ENCODE measurements around the gene MED27.

The MED27 gene

GRCh38 chr9:132011896-132012295 lies 67.8 kb downstream of the MED27 start:
- TF ChIP-seq, protein P1, sequence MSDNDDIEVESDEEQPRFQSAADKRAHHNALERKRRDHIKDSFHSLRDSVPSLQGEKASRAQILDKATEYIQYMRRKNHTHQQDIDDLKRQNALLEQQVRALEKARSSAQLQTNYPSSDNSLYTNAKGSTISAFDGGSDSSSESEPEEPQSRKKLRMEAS (IDR thresholded peaks at IDR 0.05) = no peak
- no peak for TF ChIP-seq ZBTB7A (IDR thresholded peaks at IDR 0.05; ENCODE audit: low read depth)
- no peak for TF ChIP-seq EP300 (IDR thresholded peaks at IDR 0.05; ENCODE audit: borderline replicate concordance)
- no peak for TF ChIP-seq FOXM1 (IDR thresholded peaks at IDR 0.05; ENCODE audit: borderline replicate concordance, low read depth)
- TF ChIP-seq TCF12 (IDR thresholded peaks at IDR 0.05; ENCODE audit: low read depth) = no peak

DNA sequence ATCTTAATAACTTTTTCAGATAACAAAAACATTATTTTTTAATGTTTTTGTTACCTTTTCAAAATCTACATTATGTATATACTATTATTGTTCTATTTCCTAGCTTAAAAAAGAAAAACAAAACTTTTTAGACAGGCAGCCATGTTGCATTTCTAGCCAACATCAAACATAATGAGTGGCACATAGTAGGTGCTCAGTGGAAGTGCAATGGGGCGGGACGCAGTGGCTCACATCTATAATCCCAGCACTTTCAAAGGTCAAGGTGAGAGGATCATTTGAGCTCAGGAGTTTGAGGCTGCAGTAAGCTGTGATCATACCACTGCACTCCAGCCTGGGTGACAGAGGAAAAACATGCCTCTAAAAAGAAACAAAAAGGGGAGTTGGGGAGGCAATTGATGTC lies 68.4 kb downstream of the MED27 start:
- TF ChIP-seq NFIC (IDR thresholded peaks at IDR 0.05) (no peak), ZBTB7A (IDR thresholded peaks at IDR 0.05; ENCODE audit: low read depth) (no peak), USF1 (IDR thresholded peaks at IDR 0.05) (no peak), RAD21 (IDR thresholded peaks at IDR 0.05; ENCODE audit: low read depth) (no peak)

DNA sequence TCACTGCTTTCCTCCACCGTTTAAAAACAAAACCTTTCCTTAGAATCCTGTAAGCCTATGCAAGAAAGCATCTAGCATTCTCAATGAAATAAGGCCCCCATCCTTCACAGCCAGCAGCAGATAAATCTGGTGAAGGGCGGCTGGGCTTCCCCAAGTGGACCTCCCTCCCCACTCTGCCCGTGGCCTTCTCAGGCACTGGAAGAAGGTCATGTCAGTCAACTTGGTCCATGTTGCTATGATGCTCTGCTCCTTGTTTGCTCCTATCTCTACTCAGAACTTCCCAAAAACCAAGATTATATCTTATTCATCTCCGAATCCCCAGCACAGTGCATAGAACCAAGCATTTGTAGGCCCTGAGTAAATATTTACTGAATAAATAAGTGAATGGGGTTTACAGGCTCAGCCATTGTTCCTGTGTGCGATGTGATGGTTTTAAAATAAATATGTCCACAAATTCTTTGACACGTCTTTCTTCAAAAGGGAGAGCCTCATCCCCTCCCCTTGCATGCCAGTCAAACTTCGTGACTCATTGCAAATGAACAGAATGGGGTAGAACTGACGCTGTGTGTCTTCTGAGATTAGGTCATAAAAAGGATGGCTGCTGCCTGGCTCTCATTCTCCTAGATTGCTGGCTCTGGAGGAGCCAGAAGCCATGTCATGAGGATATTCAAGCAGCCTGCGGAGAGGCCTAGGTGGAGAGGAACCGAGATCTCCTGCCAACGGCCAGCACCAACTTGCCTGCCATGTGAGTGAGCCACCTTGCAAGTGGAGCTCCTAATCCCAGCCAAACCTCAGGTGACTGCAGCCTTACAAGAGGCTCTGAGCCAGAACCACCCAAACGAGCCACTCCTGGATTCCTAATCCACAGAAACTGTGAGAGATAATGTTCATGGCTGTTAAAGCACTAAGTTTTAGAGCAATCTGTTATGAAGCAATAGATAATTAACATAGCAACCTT lies 70.5 kb downstream of the MED27 start:
- TF ChIP-seq, protein P1 (IDR thresholded peaks at IDR 0.05) = no peak
- TF ChIP-seq EP300 (IDR thresholded peaks at IDR 0.05; ENCODE audit: borderline replicate concordance) (no peak), CEBPB (IDR thresholded peaks at IDR 0.05) (no peak), RAD21 (IDR thresholded peaks at IDR 0.05; ENCODE audit: low read depth) (no peak), TAF1 (IDR thresholded peaks at IDR 0.05; ENCODE audit: low read depth) (no peak), USF1 (IDR thresholded peaks at IDR 0.05) (no peak), TCF12 (IDR thresholded peaks at IDR 0.05; ENCODE audit: low read depth) (no peak), CREB1 (IDR thresholded peaks at IDR 0.05; ENCODE audit: low read depth) (no peak), TEAD4 (IDR thresholded peaks at IDR 0.05) (no peak), NFIC (IDR thresholded peaks at IDR 0.05) (no peak), ZBTB7A (IDR thresholded peaks at IDR 0.05; ENCODE audit: low read depth) (no peak), YY1 (IDR thresholded peaks at IDR 0.05; ENCODE audit: low read depth) (no peak)
- TF ChIP-seq, protein P2, sequence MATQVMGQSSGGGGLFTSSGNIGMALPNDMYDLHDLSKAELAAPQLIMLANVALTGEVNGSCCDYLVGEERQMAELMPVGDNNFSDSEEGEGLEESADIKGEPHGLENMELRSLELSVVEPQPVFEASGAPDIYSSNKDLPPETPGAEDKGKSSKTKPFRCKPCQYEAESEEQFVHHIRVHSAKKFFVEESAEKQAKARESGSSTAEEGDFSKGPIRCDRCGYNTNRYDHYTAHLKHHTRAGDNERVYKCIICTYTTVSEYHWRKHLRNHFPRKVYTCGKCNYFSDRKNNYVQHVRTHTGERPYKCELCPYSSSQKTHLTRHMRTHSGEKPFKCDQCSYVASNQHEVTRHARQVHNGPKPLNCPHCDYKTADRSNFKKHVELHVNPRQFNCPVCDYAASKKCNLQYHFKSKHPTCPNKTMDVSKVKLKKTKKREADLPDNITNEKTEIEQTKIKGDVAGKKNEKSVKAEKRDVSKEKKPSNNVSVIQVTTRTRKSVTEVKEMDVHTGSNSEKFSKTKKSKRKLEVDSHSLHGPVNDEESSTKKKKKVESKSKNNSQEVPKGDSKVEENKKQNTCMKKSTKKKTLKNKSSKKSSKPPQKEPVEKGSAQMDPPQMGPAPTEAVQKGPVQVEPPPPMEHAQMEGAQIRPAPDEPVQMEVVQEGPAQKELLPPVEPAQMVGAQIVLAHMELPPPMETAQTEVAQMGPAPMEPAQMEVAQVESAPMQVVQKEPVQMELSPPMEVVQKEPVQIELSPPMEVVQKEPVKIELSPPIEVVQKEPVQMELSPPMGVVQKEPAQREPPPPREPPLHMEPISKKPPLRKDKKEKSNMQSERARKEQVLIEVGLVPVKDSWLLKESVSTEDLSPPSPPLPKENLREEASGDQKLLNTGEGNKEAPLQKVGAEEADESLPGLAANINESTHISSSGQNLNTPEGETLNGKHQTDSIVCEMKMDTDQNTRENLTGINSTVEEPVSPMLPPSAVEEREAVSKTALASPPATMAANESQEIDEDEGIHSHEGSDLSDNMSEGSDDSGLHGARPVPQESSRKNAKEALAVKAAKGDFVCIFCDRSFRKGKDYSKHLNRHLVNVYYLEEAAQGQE (IDR thresholded peaks at IDR 0.05; ENCODE audit: low read depth) = no peak

DNA sequence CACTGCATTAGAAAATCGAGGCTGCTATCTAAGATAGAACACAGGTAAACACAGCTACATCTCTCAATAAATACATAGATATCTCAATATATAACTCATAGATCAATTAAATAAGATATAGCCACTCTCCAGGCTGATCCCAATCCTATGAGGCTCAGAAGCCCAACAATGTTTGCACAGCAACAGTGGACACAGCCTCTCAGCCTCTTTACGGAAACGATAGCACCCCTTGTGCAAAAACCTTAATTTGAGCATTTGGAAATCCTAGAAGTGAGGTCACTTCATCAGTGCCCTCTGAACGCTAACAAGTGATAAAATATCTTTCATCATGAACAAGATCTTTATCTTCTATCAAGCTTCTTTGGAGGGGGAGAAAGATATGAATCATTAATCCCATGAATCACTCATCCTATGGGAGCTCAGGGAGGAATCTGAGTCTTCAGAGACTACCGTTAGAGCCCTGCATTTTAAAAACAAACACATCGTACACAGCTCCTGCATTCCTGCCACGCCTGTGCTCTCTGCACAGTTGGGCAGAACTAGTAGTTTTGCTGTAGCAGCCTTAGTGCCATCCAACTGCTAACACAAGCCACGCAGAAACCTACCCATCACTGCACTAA lies 71.4 kb downstream of the MED27 start:
- TF ChIP-seq TEAD4 (IDR thresholded peaks at IDR 0.05) = no peak
- no peak for TF ChIP-seq NFIC (IDR thresholded peaks at IDR 0.05)
- TF ChIP-seq EP300 (IDR thresholded peaks at IDR 0.05; ENCODE audit: borderline replicate concordance) = no peak
- no peak for TF ChIP-seq YY1 (IDR thresholded peaks at IDR 0.05; ENCODE audit: low read depth)
- no peak for TF ChIP-seq RAD21 (IDR thresholded peaks at IDR 0.05; ENCODE audit: low read depth)
- TF ChIP-seq, protein P2 (IDR thresholded peaks at IDR 0.05; ENCODE audit: low read depth) = no peak
- TF ChIP-seq TCF12 (IDR thresholded peaks at IDR 0.05; ENCODE audit: low read depth) = no peak

DNA sequence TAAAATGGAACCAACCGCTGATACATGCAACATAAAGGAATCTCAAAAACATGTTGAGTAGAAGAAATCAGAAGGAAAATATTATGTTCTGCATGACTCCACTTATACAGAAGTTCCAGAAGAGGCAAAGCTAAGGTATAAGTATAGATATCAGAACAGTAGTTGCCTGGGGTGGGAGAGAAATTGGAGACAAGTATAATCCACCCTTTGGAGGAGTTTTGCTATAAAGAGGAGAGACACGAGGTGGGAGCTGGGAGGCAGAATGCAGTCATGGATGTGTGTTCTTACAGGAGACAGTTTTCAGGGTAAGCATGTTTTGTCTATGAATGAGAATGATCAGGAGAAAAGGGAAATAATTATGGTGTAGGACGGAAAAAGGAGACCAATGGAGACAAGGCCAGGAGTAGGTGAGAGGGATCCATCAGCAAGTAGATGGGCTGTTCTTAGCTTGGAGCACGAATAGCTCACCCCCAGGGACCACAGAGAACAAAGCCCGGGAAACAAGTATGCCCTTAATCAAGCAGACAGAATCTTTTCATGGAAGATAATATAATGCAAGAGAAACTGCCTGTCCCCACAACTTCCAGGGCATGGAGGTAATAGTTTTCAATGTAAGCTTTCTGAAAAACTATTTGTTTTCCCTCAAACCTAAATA lies 72.2 kb downstream of the MED27 start:
- no peak for TF ChIP-seq FOXM1 (IDR thresholded peaks at IDR 0.05; ENCODE audit: borderline replicate concordance, low read depth)
- TF ChIP-seq CEBPB (IDR thresholded peaks at IDR 0.05) = no peak
- TF ChIP-seq TEAD4 (IDR thresholded peaks at IDR 0.05) = no peak
- TF ChIP-seq CREB1 (IDR thresholded peaks at IDR 0.05; ENCODE audit: low read depth) = no peak
- no peak for TF ChIP-seq RAD21 (IDR thresholded peaks at IDR 0.05; ENCODE audit: low read depth)
- TF ChIP-seq, protein P2 (IDR thresholded peaks at IDR 0.05; ENCODE audit: low read depth) = no peak
- no peak for TF ChIP-seq ZBTB7A (IDR thresholded peaks at IDR 0.05; ENCODE audit: low read depth)
- TF ChIP-seq YY1 (IDR thresholded peaks at IDR 0.05; ENCODE audit: low read depth) = no peak
- no peak for TF ChIP-seq NFIC (IDR thresholded peaks at IDR 0.05)
- no peak for TF ChIP-seq TAF1 (IDR thresholded peaks at IDR 0.05; ENCODE audit: low read depth)
- TF ChIP-seq, protein P1 (IDR thresholded peaks at IDR 0.05) = no peak
- TF ChIP-seq EGR1 (IDR thresholded peaks at IDR 0.05) = no peak
- TF ChIP-seq EP300 (IDR thresholded peaks at IDR 0.05; ENCODE audit: borderline replicate concordance) = no peak
- TF ChIP-seq TCF12 (IDR thresholded peaks at IDR 0.05; ENCODE audit: low read depth) = no peak

Measured in Ishikawa (cell line).